GM19452 (cell line): Measurements from ENCODE around the gene ANP32B.

ENCODE experiments used
- ATAC-seq: cut with Tn5 transposase; IDR thresholded peaks from one replicate; pipeline ENCODE4 v1.9.1; 2021; ENCODE audit not compliant: unreplicated experiment

The ANP32B gene

DNA sequence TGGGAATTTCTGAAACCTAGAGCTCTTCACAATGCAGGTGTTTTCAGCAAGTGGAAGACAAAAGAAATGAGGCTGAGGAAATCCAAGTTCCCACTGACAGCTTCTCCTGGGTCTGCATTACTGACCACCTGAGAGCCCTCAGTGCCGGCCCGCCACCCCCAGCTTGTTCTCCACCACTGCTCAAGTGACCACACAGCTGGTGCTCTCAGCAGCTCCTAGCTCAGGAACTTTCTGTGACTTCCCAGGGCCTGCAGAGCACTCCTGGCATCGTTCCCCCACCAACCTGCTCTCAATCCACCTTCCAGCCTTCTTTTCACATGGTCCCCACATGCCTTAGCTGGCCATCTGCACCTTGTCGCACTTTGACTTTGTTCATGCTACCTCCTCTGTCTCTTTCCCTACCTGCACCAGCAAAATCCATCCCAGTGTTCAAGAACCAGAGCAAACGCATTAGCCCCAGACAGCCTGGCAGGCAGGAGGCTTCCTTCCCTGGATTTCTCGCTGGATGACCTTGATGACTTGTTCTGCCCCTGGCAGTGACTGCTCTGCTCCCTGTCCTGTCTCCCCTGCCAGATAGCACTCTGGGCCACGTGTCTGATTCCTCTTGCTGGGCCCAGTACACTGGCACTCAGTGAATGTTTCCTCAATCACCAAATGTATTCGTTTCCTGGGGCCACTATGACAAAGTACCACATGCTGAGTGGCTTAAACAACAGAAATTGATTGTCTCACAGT, 38.3 kb downstream of the ANP32B start:
- no peak for ATAC-seq

DNA sequence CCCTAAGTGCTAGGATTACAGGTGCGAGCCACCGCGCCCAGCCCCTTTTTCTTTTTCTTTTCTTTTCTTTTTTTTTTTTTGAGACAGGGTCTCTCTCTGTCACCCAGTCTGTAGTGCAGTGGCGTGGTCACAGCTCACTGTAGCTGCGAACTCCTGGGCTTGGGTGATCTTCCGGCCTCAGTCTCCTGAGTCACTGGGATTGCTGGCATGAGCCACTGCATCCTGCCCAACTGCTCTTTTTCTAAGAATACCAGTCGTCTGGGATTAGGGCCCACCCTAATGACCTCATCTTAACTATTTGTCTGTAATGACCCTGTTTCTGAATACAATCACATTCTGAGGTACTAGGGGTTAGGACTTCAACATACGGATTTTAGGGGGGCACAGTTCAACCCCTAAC, 39.3 kb downstream of the ANP32B start:
- no peak for ATAC-seq

- no peak for ATAC-seq
Observed at GRCh38 chr9:98024702-98025101, 41.6 kb downstream of the ANP32B start.

DNA sequence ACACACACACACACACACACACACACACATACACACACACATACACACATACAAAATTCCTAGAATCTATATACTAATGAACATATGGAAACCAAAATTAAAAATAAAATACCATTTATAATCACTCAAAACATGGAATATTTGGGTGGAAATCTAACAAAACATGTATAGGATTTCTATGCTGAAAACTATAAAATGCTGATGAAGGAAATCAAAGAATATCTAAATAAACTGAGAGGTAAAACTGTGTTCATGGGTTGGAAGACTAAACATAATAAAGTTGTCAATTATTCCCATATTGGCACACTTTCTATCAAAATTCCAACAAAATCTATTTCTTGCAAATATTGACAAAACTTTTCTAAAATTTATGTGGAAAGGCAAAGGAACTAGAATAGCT, 48.0 kb downstream of the ANP32B start:
- no peak for ATAC-seq

DNA sequence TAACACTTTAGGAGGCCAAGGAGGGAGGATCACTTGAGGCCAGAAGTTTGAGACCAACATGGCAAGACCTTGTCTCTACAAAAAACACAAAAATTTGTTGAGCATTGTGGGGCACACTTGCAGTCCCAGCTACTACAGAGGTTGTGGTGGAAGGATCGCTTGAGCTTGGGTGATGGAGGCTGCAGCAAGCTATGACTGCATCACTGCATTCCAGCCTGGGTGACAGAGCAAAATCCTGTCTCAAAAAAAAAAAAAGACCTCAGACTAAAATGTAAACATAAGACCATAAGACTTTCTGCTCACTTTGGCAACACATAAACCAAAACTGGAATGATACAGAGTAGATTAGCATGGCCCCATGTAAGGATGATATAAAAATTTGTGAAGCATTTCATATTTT, 48.8 kb downstream of the ANP32B start:
- ATAC-seq: no peak

- ATAC-seq: peak; percentile 52
Observed at GRCh38 chr9:98034593-98035546, 51.7 kb downstream of the ANP32B start.

DNA sequence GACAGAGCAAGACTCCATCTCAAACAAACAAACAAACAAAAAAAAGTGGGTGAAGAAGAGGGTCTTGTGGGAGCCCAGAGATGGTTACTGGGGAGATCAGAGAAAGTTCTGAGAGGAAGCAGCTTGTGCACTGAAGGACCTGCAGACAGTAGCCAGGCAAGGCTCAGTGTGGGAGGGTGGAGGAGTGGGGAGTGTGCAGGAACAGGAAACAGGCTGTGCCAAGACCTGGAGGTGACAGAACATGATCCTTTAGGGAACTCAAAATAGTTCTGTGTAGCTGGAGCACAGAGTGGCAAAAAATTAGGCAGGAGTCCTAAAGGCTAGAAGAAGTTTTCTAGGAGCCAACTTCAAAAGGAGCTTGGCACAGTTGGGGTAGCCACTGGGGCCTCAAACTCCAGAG, 54.2 kb downstream of the ANP32B start:
- no peak for ATAC-seq

- peak; percentile 49 for ATAC-seq
Observed at GRCh38 chr9:98038958-98039357, 55.8 kb downstream of the ANP32B start.

GRCh38 chr9:98039607-98040017, 56.5 kb downstream of the ANP32B start:
- ATAC-seq: no peak

DNA sequence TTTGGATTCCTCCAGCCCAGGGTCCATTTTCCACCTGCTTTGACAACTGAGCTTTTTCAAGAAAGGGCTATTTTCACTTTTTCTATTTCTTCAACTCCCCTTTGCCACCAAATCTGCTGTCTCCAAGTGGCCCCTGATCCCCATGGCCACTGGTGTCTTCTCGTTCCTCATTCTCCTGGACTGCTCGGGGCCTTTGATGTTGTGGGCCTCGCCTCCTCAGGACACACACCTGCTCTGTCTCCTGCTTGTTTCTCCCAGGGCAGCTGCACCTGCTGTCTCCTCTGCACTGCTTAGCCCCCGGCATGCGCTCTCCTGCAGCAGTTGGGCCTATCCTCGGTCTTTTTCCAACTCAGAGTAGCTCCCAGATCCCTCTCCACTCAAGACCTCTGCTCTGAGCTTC, 57.1 kb downstream of the ANP32B start:
- ATAC-seq: no peak

- ATAC-seq: no peak
Observed at GRCh38 chr9:98043915-98044314, 60.8 kb downstream of the ANP32B start.

DNA sequence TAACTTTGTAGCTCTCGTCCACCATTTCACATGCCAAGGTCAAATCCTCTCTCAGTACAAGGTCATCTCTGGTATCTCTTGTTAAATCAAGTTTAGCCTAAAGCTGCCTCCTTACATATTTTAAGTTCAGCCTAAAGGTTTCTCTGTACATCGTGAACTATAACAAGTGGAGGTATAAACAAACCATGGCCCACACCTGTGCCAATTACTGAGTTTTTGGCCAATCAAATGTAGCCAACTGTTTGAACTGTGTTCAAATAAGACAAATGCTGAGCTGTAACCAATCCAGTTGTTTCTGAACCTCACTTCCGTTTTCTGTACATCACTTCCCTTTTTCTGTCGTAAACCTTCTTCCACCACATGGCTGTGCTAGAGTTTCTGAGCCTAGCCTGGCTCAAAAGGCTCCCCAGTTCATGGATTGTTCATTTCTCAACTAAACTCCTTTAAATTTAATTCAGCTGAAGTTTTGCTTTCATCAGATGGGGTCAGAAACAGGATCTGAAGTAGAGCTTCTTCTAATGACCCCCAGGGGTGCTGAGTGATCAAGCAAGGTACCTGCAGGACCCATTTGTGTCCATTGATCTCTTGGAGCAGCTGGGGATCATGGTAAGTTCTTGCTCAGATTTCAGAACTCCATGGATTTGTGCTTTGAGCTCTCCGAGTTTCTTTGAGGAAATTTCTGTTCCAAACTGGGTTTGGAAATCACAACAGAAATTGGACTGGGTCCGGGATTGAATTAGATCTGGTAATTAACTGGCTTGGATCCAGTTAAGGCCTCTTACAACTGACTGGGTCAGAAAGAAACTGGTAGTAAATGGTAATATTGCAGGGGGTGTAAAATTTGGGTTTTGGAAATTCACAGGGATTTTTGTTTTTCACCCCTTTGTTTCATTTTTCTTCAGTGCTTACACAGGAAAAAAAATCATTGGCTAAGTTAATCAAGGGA, 62.4 kb downstream of the ANP32B start:
- ATAC-seq: peak; percentile 92

DNA sequence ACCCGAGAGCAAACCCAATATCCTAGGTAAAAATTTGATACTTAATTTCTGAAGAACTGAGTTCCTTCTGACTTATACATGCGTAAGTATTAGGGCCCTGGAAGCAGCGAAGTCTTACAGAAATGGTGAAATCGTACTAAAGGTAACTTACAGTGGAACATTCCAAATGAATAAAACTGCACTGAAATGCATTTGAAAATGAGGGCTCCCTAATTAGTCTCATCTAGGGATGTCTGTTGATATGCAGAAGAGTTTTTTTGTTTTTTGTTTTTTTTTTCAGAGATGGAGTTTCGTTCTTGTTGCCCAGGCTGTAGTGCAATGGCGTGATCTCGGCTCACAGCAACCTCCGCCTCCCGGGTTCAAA, 63.0 kb downstream of the ANP32B start:
- ATAC-seq: no peak

- ATAC-seq: no peak
Observed at GRCh38 chr9:98047002-98047401, 63.9 kb downstream of the ANP32B start.

GRCh38 chr9:98049288-98050072, 66.3 kb downstream of the ANP32B start:
- ATAC-seq: no peak

DNA sequence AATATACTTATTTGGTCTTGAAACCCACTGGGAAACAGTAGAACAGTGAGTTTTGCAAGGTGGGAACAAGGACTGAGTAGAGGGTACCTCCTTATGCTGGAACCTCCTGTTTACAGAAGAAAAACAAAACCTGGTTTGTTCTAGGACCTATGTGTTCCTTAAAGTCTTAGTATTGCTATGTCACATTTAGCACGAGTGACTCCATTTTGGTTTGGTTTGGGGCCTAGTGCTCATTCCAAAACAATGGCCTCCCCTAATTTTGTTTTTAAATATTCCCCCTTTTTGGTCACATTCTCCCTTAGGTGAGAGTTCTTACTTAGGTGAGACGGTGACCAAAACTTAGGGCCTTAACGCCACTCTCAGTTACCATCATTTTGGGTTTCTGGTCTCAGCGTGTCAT, 67.2 kb downstream of the ANP32B start:
- ATAC-seq: no peak

- ATAC-seq: no peak
Observed at GRCh38 chr9:98054376-98054951, 71.3 kb downstream of the ANP32B start.

DNA sequence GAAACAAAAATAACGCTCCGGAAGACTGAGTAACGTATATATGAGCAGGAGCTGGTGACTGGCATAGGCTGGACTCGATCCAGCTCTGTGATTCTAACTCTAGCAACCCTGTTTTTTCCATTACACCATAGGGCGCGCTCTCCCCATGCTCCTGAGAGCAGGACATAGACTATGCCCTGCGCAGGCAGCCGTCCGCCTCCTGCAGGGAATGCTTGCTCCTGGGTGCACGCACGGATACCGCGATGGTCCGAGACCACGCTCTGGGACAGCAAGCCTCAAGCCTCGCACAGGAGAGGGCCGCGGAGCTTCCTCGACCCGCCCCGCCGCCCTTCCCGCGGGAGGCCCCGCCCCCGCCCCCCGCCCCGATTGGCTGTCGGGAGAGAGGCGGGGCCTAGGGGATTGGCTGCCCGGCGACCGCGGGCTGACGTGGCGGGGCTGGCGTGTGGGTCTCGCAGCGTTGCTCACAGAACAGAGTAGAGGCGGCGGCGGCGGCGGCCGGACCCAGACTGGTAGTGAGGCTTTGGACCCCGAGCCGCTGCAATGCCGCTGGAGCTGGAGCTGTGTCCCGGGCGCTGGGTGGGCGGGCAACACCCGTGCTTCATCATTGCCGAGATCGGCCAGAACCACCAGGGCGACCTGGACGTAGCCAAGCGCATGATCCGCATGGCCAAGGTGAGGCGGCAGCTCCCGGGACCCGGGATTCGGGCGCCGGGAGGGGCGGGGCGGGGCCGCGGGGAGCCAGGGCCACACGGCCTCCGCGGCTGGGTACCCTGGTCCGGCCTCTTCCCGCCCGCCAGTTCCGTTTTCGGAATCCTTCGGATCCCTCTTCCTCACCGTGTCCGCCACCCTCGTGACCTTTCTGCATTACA, 73.4 kb downstream of the ANP32B start, which contains the start of gene NANS:
Gene NANS, plus strand, starts transcription at position 464 of the 869 bp plus-strand sequence. Its CDS starts 77 bp downstream, at position 541.
- peak; percentile 94 for ATAC-seq
